ENCODE measurements around the gene NPLOC4.

DNA sequence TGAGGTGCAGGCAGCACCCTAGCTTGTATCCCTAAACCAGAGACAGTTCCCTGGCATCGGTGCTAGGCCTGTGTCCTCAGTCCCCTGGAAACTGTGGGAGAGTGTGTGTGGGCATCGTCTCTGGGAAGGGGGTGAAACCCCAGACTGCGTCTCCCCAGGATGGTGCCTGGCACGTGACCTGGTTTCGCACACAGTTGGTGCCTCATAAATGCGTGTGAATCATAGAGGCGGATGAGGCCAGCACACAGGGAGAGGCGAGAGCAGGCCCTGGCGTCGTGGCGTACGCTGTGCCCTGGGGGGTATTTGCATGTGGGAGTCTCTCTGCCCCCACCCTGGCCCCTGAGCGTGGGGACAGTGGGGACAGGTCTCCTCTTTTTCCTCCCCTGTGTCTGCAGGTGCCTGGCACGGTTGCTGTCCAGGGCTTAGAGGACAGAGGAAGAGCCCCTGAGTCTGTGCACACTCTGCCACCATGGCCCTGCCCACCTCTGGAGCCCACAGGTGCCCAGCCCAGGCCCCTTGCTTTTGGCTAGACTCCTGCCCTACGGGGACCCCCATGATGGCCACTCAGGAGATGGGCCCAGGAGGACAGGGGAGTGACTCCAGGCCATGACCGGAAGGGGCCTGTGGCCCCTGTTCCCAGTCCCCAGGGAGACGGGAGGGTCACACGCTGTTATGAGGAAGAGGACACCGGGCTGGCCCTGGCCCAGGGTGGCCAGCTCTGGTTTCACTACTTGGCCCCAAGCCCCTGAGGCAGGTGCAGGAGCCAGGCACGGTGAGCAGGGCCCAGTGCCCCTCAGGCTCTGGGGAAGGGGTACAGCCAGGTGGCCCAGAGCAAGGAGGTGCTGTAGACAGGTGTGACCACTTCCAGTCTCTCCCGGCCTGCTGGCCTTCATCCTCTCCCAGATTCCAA, 110.0 kb downstream of the NPLOC4 start:
- TF ChIP-seq MXI1 (IDR thresholded peaks at IDR 0.05; ENCODE audit: low read depth, low read length) (no peak), NRF1 (IDR thresholded peaks at IDR 0.05; ENCODE audit: low read depth, low read length) (no peak), FOXJ3 (CRISPR knock-in tag; IDR thresholded peaks at IDR 0.05) (no peak), GABPA (IDR thresholded peaks at IDR 0.05; ENCODE audit: low read depth) (no peak), ELF1 (IDR thresholded peaks at IDR 0.05) (no peak), EP300 (IDR thresholded peaks at IDR 0.05; ENCODE audit: borderline replicate concordance in 1 of 2, low read depth in 1 of 2, low read length in 1 of 2) (no peak), SIN3A (IDR thresholded peaks at IDR 0.05; ENCODE audit: borderline replicate concordance, low read depth, low read length) (no peak), JUND (IDR thresholded peaks at IDR 0.05) (no peak), CHD2 (IDR thresholded peaks at IDR 0.05; ENCODE audit: low read length, partially characterized antibody) (no peak)
- TF ChIP-seq, protein P1, sequence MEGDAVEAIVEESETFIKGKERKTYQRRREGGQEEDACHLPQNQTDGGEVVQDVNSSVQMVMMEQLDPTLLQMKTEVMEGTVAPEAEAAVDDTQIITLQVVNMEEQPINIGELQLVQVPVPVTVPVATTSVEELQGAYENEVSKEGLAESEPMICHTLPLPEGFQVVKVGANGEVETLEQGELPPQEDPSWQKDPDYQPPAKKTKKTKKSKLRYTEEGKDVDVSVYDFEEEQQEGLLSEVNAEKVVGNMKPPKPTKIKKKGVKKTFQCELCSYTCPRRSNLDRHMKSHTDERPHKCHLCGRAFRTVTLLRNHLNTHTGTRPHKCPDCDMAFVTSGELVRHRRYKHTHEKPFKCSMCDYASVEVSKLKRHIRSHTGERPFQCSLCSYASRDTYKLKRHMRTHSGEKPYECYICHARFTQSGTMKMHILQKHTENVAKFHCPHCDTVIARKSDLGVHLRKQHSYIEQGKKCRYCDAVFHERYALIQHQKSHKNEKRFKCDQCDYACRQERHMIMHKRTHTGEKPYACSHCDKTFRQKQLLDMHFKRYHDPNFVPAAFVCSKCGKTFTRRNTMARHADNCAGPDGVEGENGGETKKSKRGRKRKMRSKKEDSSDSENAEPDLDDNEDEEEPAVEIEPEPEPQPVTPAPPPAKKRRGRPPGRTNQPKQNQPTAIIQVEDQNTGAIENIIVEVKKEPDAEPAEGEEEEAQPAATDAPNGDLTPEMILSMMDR (IDR thresholded peaks at IDR 0.05): no peak

All from SK-N-SH (cell line).